GM18870 (cell line): ENCODE measurements around the gene RABL6.
"Not testable (repeated sequence)": the region's sequence is repeated elsewhere in the genome, so short reads cannot be mapped to it uniquely, and the experiment has no call there.

ENCODE experiments used
- ATAC-seq: cut with Tn5 transposase; IDR thresholded peaks from one replicate; pipeline ENCODE4 v1.9.1; 2021; ENCODE audit warnings: moderate library complexity; ENCODE audit not compliant: unreplicated experiment

Gene RABL6

DNA sequence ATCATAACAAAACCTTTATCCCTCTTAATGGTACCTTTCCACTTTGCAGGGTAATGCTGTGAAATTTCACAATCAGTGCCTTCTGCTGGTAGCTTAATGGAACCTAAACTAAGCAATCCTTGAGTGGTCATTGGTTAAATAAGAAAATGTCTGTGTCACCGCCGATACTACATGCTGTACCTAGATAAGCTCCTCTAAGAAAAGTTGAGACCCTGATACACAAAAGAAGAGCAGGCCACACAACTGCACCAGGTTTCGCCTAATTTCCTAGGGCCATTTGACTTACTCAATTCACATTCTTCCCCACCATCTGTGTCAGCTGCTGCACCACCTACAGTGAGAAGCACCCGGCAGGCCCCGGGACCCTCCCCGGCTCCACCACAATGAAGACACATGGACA lies 67.4 kb downstream of the RABL6 start:
- ATAC-seq: no peak

GRCh38 chr9:136876476-136876875 lies 68.7 kb downstream of the RABL6 start:
- ATAC-seq: no peak

GRCh38 chr9:136880651-136881050 lies 72.9 kb downstream of the RABL6 start:
- ATAC-seq: no peak

GRCh38 chr9:136881691-136882108 lies 74.0 kb downstream of the RABL6 start:
- ATAC-seq: no peak

DNA sequence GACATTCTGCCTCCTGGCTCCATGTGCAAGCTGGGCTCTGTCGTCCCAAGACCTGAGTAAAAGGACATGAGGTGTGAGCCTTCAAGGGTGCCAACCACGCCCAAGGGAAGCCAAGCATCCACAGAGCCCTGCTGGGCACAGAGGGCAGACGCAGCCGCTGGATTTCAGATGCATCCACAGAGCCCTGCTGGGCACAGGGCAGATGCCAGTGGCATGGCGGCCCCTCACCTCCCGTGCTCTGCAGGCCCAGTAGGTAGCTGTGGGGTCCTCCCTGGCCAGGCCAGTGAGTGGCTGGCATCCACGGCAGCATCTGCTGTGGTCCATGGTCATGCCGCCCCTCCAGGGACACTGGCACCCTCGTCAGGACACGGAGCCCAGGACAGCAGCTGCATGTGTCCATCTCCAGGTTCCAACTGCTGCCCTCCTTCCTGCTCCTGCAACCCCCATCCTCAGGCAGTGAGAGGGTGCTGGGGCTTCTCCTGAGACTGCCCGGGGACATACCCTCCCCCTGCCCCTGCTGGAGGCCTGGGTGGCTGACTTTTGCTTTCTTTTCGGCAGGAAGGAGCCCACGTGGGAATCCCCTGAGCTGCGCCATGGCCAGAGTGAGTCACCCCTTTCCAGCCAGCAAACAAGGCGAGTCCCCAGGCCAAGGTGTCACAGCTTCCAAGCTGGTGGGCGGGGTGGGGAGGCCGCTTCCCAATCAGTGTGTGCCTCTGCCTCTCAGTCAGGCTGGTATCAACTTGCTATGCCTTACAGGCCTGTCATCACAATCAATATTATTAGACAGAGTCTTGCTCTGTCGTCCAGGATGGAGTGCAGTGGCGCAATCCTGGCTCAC lies 74.6 kb downstream of the RABL6 start:
- no peak for ATAC-seq

- ATAC-seq: not testable (repeated sequence)
Observed at GRCh38 chr9:136882947-136883283, 75.2 kb downstream of the RABL6 start.

DNA sequence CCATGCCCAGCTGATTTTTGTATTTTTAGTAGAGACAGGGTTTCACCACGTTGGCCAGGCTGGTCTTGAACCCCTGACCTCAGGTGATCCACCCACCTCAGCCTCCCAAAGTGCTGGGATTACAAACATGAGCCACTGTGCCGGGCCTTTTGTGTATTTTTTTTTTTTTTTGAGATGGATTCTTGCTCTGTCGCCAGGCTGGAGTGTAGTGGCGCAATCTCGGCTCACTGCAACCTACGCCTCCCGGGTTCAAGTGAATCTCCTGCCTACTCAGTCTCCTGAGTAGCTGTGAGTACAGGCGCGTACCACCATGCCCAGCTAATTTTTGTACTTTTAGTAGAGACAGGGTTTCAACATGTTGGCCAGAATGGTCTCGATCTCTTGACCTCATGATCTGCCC lies 75.9 kb downstream of the RABL6 start:
- not testable (repeated sequence) for ATAC-seq

DNA sequence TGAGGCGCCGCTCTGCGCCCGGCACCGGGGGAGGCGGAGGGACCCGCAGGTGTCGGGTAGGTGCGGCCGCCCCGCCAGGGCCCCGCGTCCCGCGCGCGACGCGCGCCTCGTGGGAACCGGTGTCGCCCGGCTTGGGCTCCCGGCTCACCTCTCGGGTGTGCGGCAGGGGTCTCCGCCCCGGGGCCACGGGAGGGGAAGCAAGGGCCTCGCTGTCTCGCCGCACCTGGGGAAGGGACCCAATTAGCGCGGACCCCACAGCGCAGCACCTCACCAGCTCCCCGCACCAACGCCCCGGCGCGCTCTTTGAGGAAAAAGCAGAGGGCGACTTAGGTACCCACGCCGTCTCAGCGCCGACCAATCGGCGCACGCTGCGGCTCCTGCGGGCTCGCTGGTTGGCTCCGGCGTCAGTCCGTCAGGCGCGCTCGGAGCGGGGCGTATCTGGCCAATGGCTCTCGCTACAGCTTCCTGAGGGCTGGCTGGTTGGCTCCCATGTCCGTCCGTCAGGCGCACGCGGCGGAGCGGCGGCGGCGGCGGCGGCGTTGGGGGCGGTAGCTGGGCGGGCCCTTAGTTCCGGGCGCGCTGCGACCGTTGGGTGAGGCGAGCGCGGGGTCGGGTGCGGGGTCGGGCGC lies 78.3 kb downstream of the RABL6 start, which contains the start of gene TRAF2:
Gene TRAF2 (plus strand): TSS at position 567 of the 629 bp plus-strand sequence. CDS start 12,225 bp downstream, outside the sequence.
- ATAC-seq: peak; percentile 62

GRCh38 chr9:136886610-136887597 lies 79.2 kb downstream of the RABL6 start:
- peak; percentile 3 for ATAC-seq

DNA sequence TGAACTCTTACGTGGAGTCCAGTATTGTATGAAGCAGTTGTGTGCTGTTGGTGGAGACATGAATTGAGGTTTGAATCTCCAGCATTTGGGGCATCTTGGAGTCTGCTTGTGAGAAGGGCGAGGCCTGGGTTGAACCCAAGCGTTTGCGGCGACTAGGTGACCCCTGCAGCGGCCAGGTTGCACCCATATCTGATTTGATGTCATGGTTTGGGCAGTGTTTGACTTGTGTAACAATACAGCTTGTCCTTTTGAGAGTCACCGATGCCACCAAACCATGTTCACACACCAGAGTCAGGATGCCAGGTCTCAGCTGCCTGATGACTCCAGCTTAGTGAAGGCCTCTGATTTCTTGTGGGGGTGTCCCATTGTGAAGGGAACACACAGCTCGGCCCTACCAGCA lies 80.7 kb downstream of the RABL6 start:
- no peak for ATAC-seq

DNA sequence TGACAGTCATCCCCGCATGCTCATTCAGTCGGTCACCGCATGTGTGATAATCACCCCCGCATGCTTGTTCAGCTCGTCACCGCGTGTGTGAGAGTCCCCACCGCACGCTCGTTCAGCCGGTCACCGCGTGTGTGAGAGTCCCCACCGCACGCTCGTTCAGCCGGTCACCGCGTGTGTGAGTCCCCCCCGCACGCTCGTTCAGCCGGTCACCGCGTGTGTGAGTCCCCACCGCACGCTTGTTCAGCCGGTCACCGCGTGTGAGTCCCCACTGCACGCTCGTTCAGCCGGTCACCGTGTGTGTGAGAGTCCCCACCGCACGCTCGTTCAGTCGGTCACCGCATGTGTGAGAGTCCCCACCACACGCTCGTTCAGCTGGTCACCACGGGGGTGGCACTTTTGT lies 82.1 kb downstream of the RABL6 start:
- no peak for ATAC-seq

GRCh38 chr9:136890661-136891060 lies 82.9 kb downstream of the RABL6 start:
- no peak for ATAC-seq
